ENCODE data around the gene BRD3. TPM values are rescaled to one million over a fixed set of nuclear protein-coding genes. Genes with fewer than 3 reads are reported as not detected.

Gene BRD3
- total RNA-seq, 4 donors from 2014 or later: 61.6 to 70.8 (median 65.3) TPM

DNA sequence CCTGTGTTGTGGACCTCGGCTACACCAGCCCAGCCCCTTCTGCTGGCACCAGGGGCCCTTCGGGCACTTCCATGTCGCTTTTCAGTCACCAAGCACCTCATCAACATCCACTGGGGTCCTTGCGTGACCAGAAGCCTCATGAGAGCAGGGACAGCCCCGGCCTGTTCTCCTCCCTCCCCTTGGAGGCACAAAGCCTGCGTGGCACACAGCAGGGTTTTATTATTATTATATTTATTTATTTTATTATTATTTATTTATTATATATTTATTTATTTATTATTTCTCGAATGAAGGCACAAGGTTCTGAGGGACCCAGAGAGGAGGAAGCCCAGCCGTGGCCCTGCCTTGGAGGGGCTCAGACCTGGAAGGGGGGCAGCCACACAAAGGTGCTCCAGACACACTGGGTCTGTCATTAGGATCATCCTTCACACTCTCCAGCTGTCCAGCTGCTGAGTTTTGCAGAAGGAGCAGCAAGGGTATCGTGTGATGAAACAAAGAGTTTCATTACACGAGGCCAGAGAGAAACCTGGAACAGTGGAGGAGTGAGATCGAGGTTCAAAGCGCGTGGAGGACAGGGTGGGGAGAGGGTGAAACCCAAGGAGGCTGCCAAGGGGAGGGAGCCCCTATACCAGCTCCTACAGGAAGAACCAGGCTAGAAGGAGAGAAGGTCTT is 80.9 kb downstream of the BRD3 start:
- no peak for DNase-seq (ENCODE audit: low spot score in 2 of 2)
- Histone ChIP-seq H3K4me1 (peaks cover 0 to 29% (median 10%) of the 10 kb centered on the region in 4 donors), H3K27ac (no peak overlapping the region), H3K9me3 (no peaks in the 10 kb centered on the region), H3K27me3 (no peaks in the 10 kb centered on the region), H3K4me3 (no peak overlapping the region), H3K36me3 (no peaks in the 10 kb centered on the region)
- TF ChIP-seq POLR2A (IDR thresholded peaks at IDR 0.05): no peak
- no peak for TF ChIP-seq EP300 (IDR thresholded peaks at IDR 0.05)
- TF ChIP-seq, protein P1, sequence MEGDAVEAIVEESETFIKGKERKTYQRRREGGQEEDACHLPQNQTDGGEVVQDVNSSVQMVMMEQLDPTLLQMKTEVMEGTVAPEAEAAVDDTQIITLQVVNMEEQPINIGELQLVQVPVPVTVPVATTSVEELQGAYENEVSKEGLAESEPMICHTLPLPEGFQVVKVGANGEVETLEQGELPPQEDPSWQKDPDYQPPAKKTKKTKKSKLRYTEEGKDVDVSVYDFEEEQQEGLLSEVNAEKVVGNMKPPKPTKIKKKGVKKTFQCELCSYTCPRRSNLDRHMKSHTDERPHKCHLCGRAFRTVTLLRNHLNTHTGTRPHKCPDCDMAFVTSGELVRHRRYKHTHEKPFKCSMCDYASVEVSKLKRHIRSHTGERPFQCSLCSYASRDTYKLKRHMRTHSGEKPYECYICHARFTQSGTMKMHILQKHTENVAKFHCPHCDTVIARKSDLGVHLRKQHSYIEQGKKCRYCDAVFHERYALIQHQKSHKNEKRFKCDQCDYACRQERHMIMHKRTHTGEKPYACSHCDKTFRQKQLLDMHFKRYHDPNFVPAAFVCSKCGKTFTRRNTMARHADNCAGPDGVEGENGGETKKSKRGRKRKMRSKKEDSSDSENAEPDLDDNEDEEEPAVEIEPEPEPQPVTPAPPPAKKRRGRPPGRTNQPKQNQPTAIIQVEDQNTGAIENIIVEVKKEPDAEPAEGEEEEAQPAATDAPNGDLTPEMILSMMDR (IDR thresholded peaks at IDR 0.05): no peak
- WGBS, 2 donors: 86% methylated on average over 13 of the region's 13 CpGs

DNA sequence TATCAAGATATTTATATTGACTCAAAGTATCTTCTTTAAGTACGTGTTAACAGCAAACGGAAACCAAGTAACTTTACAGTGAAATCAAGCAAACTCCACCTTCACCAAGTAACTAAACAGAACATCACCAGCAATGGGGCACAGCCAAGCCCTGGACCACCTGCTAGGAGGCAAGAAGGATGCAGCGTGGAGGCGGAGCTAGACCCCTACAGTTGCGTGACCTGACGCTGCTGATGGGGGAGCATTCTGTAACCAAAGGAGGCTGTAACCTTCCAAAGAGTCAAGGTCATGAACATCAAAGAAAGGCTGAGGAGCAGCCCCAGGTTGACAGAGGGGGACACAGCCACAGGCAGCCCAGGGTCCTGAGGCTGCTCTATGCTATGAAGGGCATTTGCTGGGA is 81.8 kb downstream of the BRD3 start:
- no peaks in the 10 kb centered on the region for H3K36me3 ChIP-seq
- H3K4me3 ChIP-seq: no peak overlapping the region
- H3K27me3 ChIP-seq: no peaks in the 10 kb centered on the region
- H3K4me1 ChIP-seq: peaks cover 0 to 27% (median 8%) of the 10 kb centered on the region in 4 donors
- no peaks in the 10 kb centered on the region for H3K9me3 ChIP-seq
- TF ChIP-seq, protein P1 (IDR thresholded peaks at IDR 0.05): no peak
- TF ChIP-seq EP300 (IDR thresholded peaks at IDR 0.05) (no peak), POLR2A (IDR thresholded peaks at IDR 0.05) (no peak)
- no peak overlapping the region for H3K27ac ChIP-seq
- DNase-seq (ENCODE audit: low spot score in 2 of 2): no peak
- WGBS, 2 donors: 71 to 74% methylated on average over 6 of the region's 6 CpGs

DNA sequence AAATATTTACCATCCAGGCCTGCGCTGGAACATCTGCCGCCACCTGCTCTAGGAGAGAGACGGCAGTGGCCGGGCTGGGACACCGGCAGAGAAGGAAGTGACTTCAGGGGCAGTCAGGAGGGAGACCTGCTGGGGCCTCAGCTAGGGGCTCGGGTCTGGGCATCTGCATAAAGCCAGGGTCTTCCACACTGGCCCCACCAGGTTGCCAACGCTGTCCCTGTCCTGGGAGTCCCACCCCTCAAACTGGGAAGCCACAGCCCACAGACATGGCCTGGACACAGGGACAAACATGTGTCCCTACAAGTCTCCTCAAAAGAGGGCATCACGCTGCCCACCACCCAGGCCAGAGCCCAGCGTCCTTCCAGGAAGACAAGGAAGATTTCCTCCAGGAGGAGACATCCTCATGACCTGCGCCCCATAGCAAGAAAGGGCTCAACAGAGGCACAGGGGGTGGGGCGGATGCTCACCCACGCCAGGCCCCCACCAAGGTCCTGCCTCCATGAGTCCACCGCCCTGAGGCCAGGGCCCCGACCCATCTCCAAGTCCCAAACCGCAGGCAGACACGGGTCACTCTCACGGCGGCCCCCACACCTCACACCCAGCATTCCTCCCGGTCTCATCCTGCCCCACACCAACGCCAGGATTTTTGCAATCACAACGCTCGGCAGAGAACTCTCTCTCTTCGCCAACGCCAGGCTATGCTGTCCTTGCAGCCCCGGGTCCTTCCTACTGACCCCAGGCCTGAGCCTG is 84.7 kb downstream of the BRD3 start:
- no peaks in the 10 kb centered on the region for H3K9me3 ChIP-seq

DNA sequence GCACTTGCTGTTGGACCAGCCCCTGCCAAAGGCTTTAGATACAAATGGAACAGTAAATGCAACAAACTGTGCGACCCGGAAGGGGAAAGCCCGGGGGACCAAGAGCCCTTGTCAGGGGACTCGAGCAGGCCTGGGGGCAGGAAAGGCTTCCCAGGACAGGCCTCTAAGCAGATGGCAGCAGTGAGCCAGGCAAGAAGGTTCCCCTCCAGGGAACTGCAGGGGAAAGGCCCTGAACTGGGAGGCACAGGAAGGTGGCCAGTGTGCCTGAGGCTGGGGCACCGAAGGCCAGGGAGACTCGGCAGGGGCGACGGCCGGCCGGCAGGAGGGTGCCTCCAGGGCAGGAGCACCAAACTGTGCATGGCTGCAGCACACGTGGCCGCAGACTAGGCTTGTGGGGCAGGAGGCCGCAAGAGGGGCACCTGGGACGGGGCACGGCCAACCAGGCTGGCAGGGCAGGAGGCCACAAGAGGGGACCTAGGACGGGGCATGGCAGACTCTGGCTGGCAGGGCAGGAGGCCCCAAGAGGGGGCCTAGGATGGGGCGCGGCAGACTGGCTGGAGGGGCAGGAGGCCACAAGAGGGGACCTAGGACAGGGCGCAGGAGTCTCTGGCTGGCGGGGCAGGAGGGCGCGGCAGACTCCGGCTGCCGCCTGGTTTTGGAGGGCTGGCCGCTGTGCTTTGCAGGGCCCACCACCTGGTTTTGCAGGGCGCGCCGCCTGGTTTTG is 85.7 kb downstream of the BRD3 start:
- H3K36me3 ChIP-seq: no peaks in the 10 kb centered on the region
- no peaks in the 10 kb centered on the region for H3K27me3 ChIP-seq
- H3K27ac ChIP-seq: no peak overlapping the region
- H3K4me3 ChIP-seq: no peak overlapping the region
- no peaks in the 10 kb centered on the region for H3K9me3 ChIP-seq
- DNase-seq (ENCODE audit: low spot score in 2 of 2): no peak
- peaks cover 0 to 50% (median 21%) of the 10 kb centered on the region in 4 donors for H3K4me1 ChIP-seq
- TF ChIP-seq, protein P1 (IDR thresholded peaks at IDR 0.05): no peak
- TF ChIP-seq EP300 (IDR thresholded peaks at IDR 0.05) (no peak), POLR2A (IDR thresholded peaks at IDR 0.05) (no peak)
- 80 to 82% methylated on average over 28 of the region's 28 CpGs for WGBS, 2 donors

More for the DNA sequence above, 84.7 kb downstream of the BRD3 start:
- Histone ChIP-seq H3K4me3 (no peak overlapping the region), H3K36me3 (no peaks in the 10 kb centered on the region), H3K4me1 (peaks cover 0 to 40% (median 21%) of the 10 kb centered on the region in 4 donors), H3K27me3 (no peaks in the 10 kb centered on the region), H3K27ac (no peak overlapping the region)
- TF ChIP-seq EP300 (IDR thresholded peaks at IDR 0.05) (no peak), POLR2A (IDR thresholded peaks at IDR 0.05) (no peak)
- TF ChIP-seq, protein P1 (IDR thresholded peaks at IDR 0.05): no peak
- WGBS, 2 donors: 80 to 85% methylated on average over 23 to 24 of the region's 25 CpGs
- no peak for DNase-seq (ENCODE audit: low spot score in 2 of 2)

All from tibial nerve (tissue), 4 donors.